Motor neuron (in vitro differentiated cells): ENCODE data around the gene TCERG1L. TPM values are rescaled to one million over a fixed set of nuclear protein-coding genes. Genes with fewer than 3 reads are reported as not detected.

Experiments
- ATAC-seq, 8 experiments: fragments of 200-7000 bp; cut with Tn5 transposase; replicated peaks in 6 of 8; 2 replicates each; pipeline ENCODE4 v1.8.0; 2021; ENCODE audit warnings: mild to moderate bottlenecking in 8 of 8, moderate library complexity in 8 of 8
- H3K27ac ChIP-seq, 2 donors: fragments of 250-450 bp; sonication (Bioruptor Pico); 2 replicates each; pipeline ENCODE4 v1.9.0; 2021; ENCODE audit warnings: antibody characterized with exemption in 2 of 2, mild to moderate bottlenecking in 2 of 2, moderate library complexity in 1 of 2
- H3K4me1 ChIP-seq, 2 donors: fragments of 250-450 bp; sonication (Bioruptor Pico); replicated peaks in 1 of 2; 2 replicates each; pipeline ENCODE4 v1.6.1; 2021; ENCODE audit warnings: antibody characterized with exemption in 2 of 2, mild to moderate bottlenecking in 2 of 2, moderate library complexity in 1 of 2
- H3K4me3 ChIP-seq, 5 donors: fragments of 250-450 bp; sonication (Bioruptor Pico); 2 replicates each; pipeline ENCODE4 v1.9.0; 2021; ENCODE audit warnings: antibody characterized with exemption in 5 of 5, mild to moderate bottlenecking in 5 of 5, moderate library complexity in 4 of 5
- WGBS, 10 experiments: fragments of 450-650 bp; shearing (Covaris generic); methylation state at CpG; one replicate each; pipeline ENCODE4 v1.0.0; 2022; 5-methylcytosine and 5-hydroxymethylcytosine counted together
- in situ Hi-C, 9 experiments: fragments of 400-800 bp; cut with MboI; loops; one replicate each; pipeline ENCODE4 v1.15.0; 2021; ENCODE audit warnings: low sequenced_read_pairs in 9 of 9, low pct_unique_long_range_greater_than_20kb in 2 of 9; ENCODE audit not compliant: unreplicated experiment in 9 of 9
- total RNA-seq, 8 experiments: library from RNA; unstranded; fragments of 300-600 nt; gene quantifications; 2 replicates each; pipeline versions ENCODE4 v1.2.3 to v1.2.4, GENCODE V29; 2022

TCERG1L gene
- total RNA-seq, 8 experiments from 2014 or later = 0.43 to 8.1 (median 2.0) TPM; not detected in 1

GRCh38 chr10:131088619-131089018, 222.9 kb downstream of the TCERG1L start:
- Histone ChIP-seq H3K27ac (no peak overlapping the region), H3K4me1 (peaks cover 0 to 1% of the 10 kb centered on the region in 2 donors), H3K4me3 (no peak overlapping the region)
- 44 to 100% (median 78%) methylated on average over 3 to 14 of the region's 25 CpGs; no CpG with 5 or more reads in 2 of the 10 experiments for WGBS, 10 experiments
- ATAC-seq = no peak
- in situ Hi-C loops = no loop called here

- WGBS, 10 experiments = 28 to 100% (median 83%) methylated on average over 1 to 12 of the region's 24 CpGs; no CpG with 5 or more reads in 1 of the 10 experiments
- in situ Hi-C loops = no loop called here
- ATAC-seq = no peak
- Histone ChIP-seq H3K4me1 (peaks cover 0 to 9% of the 10 kb centered on the region in 2 donors), H3K27ac (no peak overlapping the region), H3K4me3 (no peak overlapping the region)
These were observed 223.9 kb downstream of the TCERG1L start for GRCh38 chr10:131087464-131088215.

- Histone ChIP-seq H3K27ac (no peak overlapping the region), H3K4me3 (no peak overlapping the region), H3K4me1 (peaks cover 0 to 9% of the 10 kb centered on the region in 2 donors)
- WGBS, 10 experiments = 13 to 75% (median 40%) methylated on average over 1 to 4 of the region's 5 CpGs; no CpG with 5 or more reads in 5 of the 10 experiments
- in situ Hi-C loops = no loop called here
- ATAC-seq = no peak
These were observed 225.0 kb downstream of the TCERG1L start for GRCh38 chr10:131086511-131086910.

GRCh38 chr10:131086094-131086493, 225.4 kb downstream of the TCERG1L start:
- H3K4me1 ChIP-seq = peaks cover 0 to 9% of the 10 kb centered on the region in 2 donors
- in situ Hi-C loops = no loop called here
- 29 to 100% (median 65%) methylated on average over 1 to 5 of the region's 6 CpGs; no CpG with 5 or more reads in 2 of the 10 experiments for WGBS, 10 experiments
- H3K27ac ChIP-seq = no peak overlapping the region
- H3K4me3 ChIP-seq = no peak overlapping the region
- ATAC-seq = no peak

GRCh38 chr10:131085091-131085860, 226.2 kb downstream of the TCERG1L start:
- no peak for ATAC-seq
- 15 to 87% (median 40%) methylated on average over 1 to 10 of the region's 21 CpGs; no CpG with 5 or more reads in 3 of the 10 experiments for WGBS, 10 experiments

GRCh38 chr10:131084791-131085090, 226.8 kb downstream of the TCERG1L start:
- no peak overlapping the region for H3K27ac ChIP-seq
- H3K4me1 ChIP-seq = peaks cover 0 to 9% of the 10 kb centered on the region in 2 donors
- H3K4me3 ChIP-seq = no peak overlapping the region
- in situ Hi-C loops = no loop called here
- 30 to 100% (median 73%) methylated on average over 2 to 5 of the region's 14 CpGs; no CpG with 5 or more reads in 7 of the 10 experiments for WGBS, 10 experiments
- ATAC-seq = no peak

More at GRCh38 chr10:131085091-131085860, 226.2 kb downstream of the TCERG1L start:
- Histone ChIP-seq H3K4me3 (no peak overlapping the region), H3K27ac (no peak overlapping the region), H3K4me1 (peaks cover 0 to 9% of the 10 kb centered on the region in 2 donors)
- in situ Hi-C loops = no loop called here

- H3K4me3 ChIP-seq = no peak overlapping the region
- peaks cover 0 to 9% of the 10 kb centered on the region in 2 donors for H3K4me1 ChIP-seq
- 10 to 88% (median 67%) methylated on average over 1 to 13 of the region's 32 CpGs; no CpG with 5 or more reads in 1 of the 10 experiments for WGBS, 10 experiments
- no peak for ATAC-seq
- in situ Hi-C loops = no loop called here
- H3K27ac ChIP-seq = no peak overlapping the region
These were observed 227.4 kb downstream of the TCERG1L start for GRCh38 chr10:131083915-131084790.

- WGBS, 10 experiments = 12 to 83% (median 73%) methylated on average over 1 to 12 of the region's 16 CpGs; no CpG with 5 or more reads in 3 of the 10 experiments
- Histone ChIP-seq H3K4me3 (no peak overlapping the region), H3K4me1 (peaks cover 0 to 9% of the 10 kb centered on the region in 2 donors), H3K27ac (no peak overlapping the region)
- in situ Hi-C loops = no loop called here
- peak in 2 of 8 experiments; percentile 72 to 78 for ATAC-seq
These were observed 228.5 kb downstream of the TCERG1L start for GRCh38 chr10:131082991-131083481.

GRCh38 chr10:131082201-131082850, 229.2 kb downstream of the TCERG1L start:
- in situ Hi-C loops = no loop called here
- Histone ChIP-seq H3K4me3 (no peak overlapping the region), H3K27ac (no peak overlapping the region), H3K4me1 (peaks cover 0 to 9% of the 10 kb centered on the region in 2 donors)
- no peak for ATAC-seq
- 13 to 100% (median 60%) methylated on average over 1 to 5 of the region's 13 CpGs; no CpG with 5 or more reads in 5 of the 10 experiments for WGBS, 10 experiments

- in situ Hi-C loops = no loop called here
- Histone ChIP-seq H3K27ac (no peak overlapping the region), H3K4me1 (peaks cover 0 to 9% of the 10 kb centered on the region in 2 donors), H3K4me3 (no peak overlapping the region)
- WGBS, 10 experiments = 35 to 92% (median 66%) methylated on average over 2 to 4 of the region's 6 CpGs; no CpG with 5 or more reads in 4 of the 10 experiments
- no peak for ATAC-seq
These were observed 229.7 kb downstream of the TCERG1L start for GRCh38 chr10:131081786-131082185.

- WGBS, 10 experiments = 0 to 100% (median 75%) methylated on average over 1 to 2 of the region's 6 CpGs; no CpG with 5 or more reads in 6 of the 10 experiments
- no peak for ATAC-seq
- Histone ChIP-seq H3K27ac (no peak overlapping the region), H3K4me1 (peaks cover 0 to 9% of the 10 kb centered on the region in 2 donors), H3K4me3 (no peak overlapping the region)
- in situ Hi-C loops = no loop called here
These were observed 230.1 kb downstream of the TCERG1L start for GRCh38 chr10:131081376-131081775.

GRCh38 chr10:131080571-131080970, 230.9 kb downstream of the TCERG1L start:
- WGBS, 10 experiments = 18 to 93% (median 35%) methylated on average over 1 to 6 of the region's 6 CpGs; no CpG with 5 or more reads in 3 of the 10 experiments
- Histone ChIP-seq H3K4me3 (no peak overlapping the region), H3K27ac (no peak overlapping the region), H3K4me1 (peaks cover 0 to 9% of the 10 kb centered on the region in 2 donors)
- no peak for ATAC-seq
- in situ Hi-C loops = no loop called here
